Measurements from ENCODE around the gene CCDC68.
"Not testable (repeated sequence)": the region's sequence is repeated elsewhere in the genome, so short reads cannot be mapped to it uniquely, and the experiment has no call there.

CCDC68 gene

GRCh38 chr18:54958704-54959625 lies at the start of gene CCDC68:
Gene CCDC68, minus strand, starts transcription at chr18:54959461. Its CDS starts 16,670 bp downstream, at chr18:54942791.
- peak; percentile 25 for DNase-seq

- no peak for DNase-seq
Observed at GRCh38 chr18:55007602-55008001, 48.3 kb upstream of the CCDC68 start.

- DNase-seq = no peak
Observed at GRCh38 chr18:55003695-55004094, 44.4 kb upstream of the CCDC68 start.

GRCh38 chr18:55002261-55002660 lies 43.0 kb upstream of the CCDC68 start:
- DNase-seq = no peak

- no peak for DNase-seq
Observed at GRCh38 chr18:55001394-55002024, 42.2 kb upstream of the CCDC68 start.

GRCh38 chr18:55000529-55000928 lies 41.3 kb upstream of the CCDC68 start:
- DNase-seq = no peak

- DNase-seq = no peak
Observed at GRCh38 chr18:54999016-54999415, 39.8 kb upstream of the CCDC68 start.

- no peak for DNase-seq
Observed at GRCh38 chr18:54995421-54996143, 36.3 kb upstream of the CCDC68 start.

GRCh38 chr18:54991981-54992380 lies 32.7 kb upstream of the CCDC68 start:
- DNase-seq = no peak

GRCh38 chr18:54984908-54985307 lies 25.6 kb upstream of the CCDC68 start:
- DNase-seq = no peak

- DNase-seq = no peak
Observed at GRCh38 chr18:54983791-54984190, 24.5 kb upstream of the CCDC68 start.

- no peak for DNase-seq
Observed at GRCh38 chr18:54983041-54983686, 23.9 kb upstream of the CCDC68 start.

- DNase-seq = no peak
Observed at GRCh38 chr18:54981076-54981475, 21.8 kb upstream of the CCDC68 start.

GRCh38 chr18:54975598-54975997 lies 16.3 kb upstream of the CCDC68 start:
- DNase-seq = no peak

GRCh38 chr18:54973046-54973445 lies 13.8 kb upstream of the CCDC68 start:
- no peak for DNase-seq

- DNase-seq = no peak
Observed at GRCh38 chr18:54968807-54969206, 9.5 kb upstream of the CCDC68 start.

GRCh38 chr18:54968237-54968636 lies 9.0 kb upstream of the CCDC68 start:
- not testable (repeated sequence) for DNase-seq

- no peak for DNase-seq
Observed at GRCh38 chr18:54967786-54968185, 8.5 kb upstream of the CCDC68 start.

GRCh38 chr18:54964741-54965140 lies 5.5 kb upstream of the CCDC68 start:
- DNase-seq = no peak

GRCh38 chr18:54962919-54963645 lies 3.8 kb upstream of the CCDC68 start:
- no peak for DNase-seq

- no peak for DNase-seq
Observed at GRCh38 chr18:54961868-54962267, 2.6 kb upstream of the CCDC68 start.

- no peak for DNase-seq
Observed at GRCh38 chr18:54961016-54961423, 1.8 kb upstream of the CCDC68 start.
